ENCODE measurements around the gene NCKAP5. TPM values are rescaled to one million over a fixed set of nuclear protein-coding genes. Genes with fewer than 3 reads are reported as not detected.
"Not testable (repeated sequence)": the region's sequence is repeated elsewhere in the genome, so short reads cannot be mapped to it uniquely, and the experiment has no call there.

The NCKAP5 gene
- total and polyA plus RNA-seq, 10 donors, result 0.39 to 6.0 (median 3.3) TPM

DNA sequence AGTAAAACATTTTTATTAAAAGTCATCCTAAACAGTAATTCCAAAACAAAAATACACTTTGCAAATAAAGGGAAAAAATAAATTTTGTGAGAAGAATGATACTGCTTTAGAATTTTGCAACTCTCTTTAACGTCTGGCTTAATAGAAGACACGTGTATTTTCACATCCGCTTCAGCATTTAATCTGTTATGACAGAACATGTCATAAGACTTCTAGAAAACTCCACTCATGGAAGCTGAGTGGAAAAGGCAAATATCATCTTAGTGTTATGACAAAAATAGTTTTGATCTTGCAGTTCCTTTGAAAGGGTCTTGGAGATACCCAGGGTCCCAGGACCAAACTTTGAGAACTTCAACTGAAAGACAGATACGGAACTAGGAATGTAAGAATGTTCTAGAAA lies 350.1 kb downstream of the NCKAP5 start:
- intact Hi-C loops (cut with DNase I; ENCODE audit: low total_unique reads), result no loop called here
- Histone ChIP-seq H3K4me1 (no peaks in the 10 kb centered on the region), H3K9me3 (peaks cover 0 to 13% (median 6%) of the 10 kb centered on the region in 8 donors), H3K27ac (no peak overlapping the region), H3K36me3 (no peaks in the 10 kb centered on the region), H3K4me3 (no peak overlapping the region), H3K27me3 (replicated peaks in 1 of 7) (no peaks in the 10 kb centered on the region)
- no peak for DNase-seq
- WGBS, 5 donors, result 61 to 93% (median 76%) methylated on average over 4 of the region's 4 CpGs
- TF ChIP-seq POLR2A (IDR thresholded peaks at IDR 0.05) (no peak), POLR2AphosphoS5 (IDR thresholded peaks at IDR 0.05) (no peak)
- TF ChIP-seq, protein P1, sequence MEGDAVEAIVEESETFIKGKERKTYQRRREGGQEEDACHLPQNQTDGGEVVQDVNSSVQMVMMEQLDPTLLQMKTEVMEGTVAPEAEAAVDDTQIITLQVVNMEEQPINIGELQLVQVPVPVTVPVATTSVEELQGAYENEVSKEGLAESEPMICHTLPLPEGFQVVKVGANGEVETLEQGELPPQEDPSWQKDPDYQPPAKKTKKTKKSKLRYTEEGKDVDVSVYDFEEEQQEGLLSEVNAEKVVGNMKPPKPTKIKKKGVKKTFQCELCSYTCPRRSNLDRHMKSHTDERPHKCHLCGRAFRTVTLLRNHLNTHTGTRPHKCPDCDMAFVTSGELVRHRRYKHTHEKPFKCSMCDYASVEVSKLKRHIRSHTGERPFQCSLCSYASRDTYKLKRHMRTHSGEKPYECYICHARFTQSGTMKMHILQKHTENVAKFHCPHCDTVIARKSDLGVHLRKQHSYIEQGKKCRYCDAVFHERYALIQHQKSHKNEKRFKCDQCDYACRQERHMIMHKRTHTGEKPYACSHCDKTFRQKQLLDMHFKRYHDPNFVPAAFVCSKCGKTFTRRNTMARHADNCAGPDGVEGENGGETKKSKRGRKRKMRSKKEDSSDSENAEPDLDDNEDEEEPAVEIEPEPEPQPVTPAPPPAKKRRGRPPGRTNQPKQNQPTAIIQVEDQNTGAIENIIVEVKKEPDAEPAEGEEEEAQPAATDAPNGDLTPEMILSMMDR (IDR thresholded peaks at IDR 0.05 in 8 of 11, conservative IDR thresholded peaks at IDR 0.05 in 3 of 11), result no peak

DNA sequence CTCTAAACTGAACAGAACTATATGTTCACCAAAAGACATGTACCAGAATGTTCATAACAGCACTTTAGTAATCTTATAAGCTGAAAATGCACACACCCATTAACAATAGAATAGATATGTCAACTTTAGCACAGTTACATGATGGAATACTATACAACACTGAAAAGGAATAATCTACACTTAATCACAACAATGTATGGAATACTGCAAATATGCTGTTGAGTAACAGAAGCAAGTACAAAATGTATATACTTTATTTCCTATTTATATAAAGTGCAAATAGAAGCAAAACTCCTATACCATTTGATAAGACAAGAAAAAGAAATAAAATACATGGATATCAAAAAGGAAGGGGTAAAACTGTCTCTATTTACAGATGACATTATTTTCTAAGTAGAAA lies 352.8 kb downstream of the NCKAP5 start:
- TF ChIP-seq POLR2AphosphoS5 (IDR thresholded peaks at IDR 0.05) (no peak), POLR2A (IDR thresholded peaks at IDR 0.05) (no peak)
- TF ChIP-seq, protein P1 (IDR thresholded peaks at IDR 0.05 in 8 of 11, conservative IDR thresholded peaks at IDR 0.05 in 3 of 11), result no peak

DNA sequence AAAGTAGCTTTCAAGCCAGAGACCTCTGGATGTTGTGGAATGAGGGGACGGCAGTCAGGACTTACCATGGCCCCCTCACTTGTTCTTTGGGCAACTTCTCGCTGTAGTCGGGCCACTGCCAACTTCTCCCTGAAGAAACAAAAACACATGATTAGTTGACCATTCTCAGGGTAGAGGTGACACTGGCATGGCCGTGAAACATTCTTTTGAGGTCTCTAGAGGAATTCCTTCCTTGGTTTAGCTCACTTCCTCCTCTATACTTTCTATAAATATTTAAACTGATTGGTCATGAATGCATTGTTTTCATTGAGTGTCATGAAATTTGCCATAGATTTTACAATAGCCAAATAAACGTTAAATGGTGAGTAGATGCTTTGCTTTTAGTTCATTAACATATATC lies 354.6 kb downstream of the NCKAP5 start:
- Histone ChIP-seq H3K9me3 (peaks cover 0 to 13% (median 6%) of the 10 kb centered on the region in 8 donors), H3K4me3 (no peak overlapping the region), H3K36me3 (no peaks in the 10 kb centered on the region), H3K27ac (no peak overlapping the region), H3K4me1 (no peaks in the 10 kb centered on the region), H3K27me3 (replicated peaks in 1 of 7) (no peaks in the 10 kb centered on the region)
- TF ChIP-seq POLR2A (IDR thresholded peaks at IDR 0.05) (no peak), POLR2AphosphoS5 (IDR thresholded peaks at IDR 0.05) (no peak)
- TF ChIP-seq, protein P1 (IDR thresholded peaks at IDR 0.05 in 8 of 11, conservative IDR thresholded peaks at IDR 0.05 in 3 of 11), result no peak
- intact Hi-C loops (cut with DNase I; ENCODE audit: low total_unique reads), result no loop called here
- DNase-seq, result no peak
- WGBS, 5 donors, result 65 to 77% (median 72%) methylated on average over 5 of the region's 5 CpGs

More for the DNA sequence above, 352.8 kb downstream of the NCKAP5 start:
- Histone ChIP-seq H3K9me3 (peaks cover 0 to 13% (median 6%) of the 10 kb centered on the region in 8 donors), H3K4me3 (no peak overlapping the region), H3K27me3 (replicated peaks in 1 of 7) (no peaks in the 10 kb centered on the region), H3K36me3 (no peaks in the 10 kb centered on the region), H3K4me1 (no peaks in the 10 kb centered on the region), H3K27ac (no peak overlapping the region)
- intact Hi-C loops (cut with DNase I; ENCODE audit: low total_unique reads), result no loop called here
- no peak for DNase-seq

DNA sequence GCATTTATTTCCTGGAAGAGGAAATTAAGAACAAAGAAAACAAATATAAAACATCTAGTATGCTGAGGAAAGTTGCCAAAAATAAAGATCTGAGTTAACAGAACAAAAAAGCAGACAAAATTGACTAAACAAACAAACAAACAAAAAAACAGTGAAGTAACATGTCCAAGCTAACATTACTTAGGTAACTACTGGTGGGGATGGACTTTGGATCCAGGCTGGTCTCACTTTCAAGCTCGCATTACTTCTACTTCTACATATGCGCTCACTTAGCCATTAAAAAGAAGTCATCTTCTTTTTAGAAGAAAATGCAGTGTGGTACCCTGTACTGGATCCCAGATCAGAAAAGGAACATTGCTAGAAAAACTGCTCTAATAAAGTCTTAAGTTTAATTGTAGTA lies 358.9 kb downstream of the NCKAP5 start:
- no peaks in the 10 kb centered on the region for H3K4me1 ChIP-seq
- WGBS, 5 donors, result 90 to 100% (median 94%) methylated on average over 2 of the region's 2 CpGs
- no peaks in the 10 kb centered on the region for H3K27me3 ChIP-seq (replicated peaks in 1 of 7)
- no peak overlapping the region for H3K4me3 ChIP-seq
- peaks cover 0 to 24% (median 15%) of the 10 kb centered on the region in 8 donors for H3K9me3 ChIP-seq
- TF ChIP-seq POLR2A (IDR thresholded peaks at IDR 0.05) (no peak), POLR2AphosphoS5 (IDR thresholded peaks at IDR 0.05) (no peak)
- TF ChIP-seq, protein P1 (IDR thresholded peaks at IDR 0.05 in 8 of 11, conservative IDR thresholded peaks at IDR 0.05 in 3 of 11), result no peak
- H3K27ac ChIP-seq, result no peak overlapping the region
- intact Hi-C loops (cut with DNase I; ENCODE audit: low total_unique reads), result no loop called here
- no peaks in the 10 kb centered on the region for H3K36me3 ChIP-seq
- DNase-seq, result no peak

DNA sequence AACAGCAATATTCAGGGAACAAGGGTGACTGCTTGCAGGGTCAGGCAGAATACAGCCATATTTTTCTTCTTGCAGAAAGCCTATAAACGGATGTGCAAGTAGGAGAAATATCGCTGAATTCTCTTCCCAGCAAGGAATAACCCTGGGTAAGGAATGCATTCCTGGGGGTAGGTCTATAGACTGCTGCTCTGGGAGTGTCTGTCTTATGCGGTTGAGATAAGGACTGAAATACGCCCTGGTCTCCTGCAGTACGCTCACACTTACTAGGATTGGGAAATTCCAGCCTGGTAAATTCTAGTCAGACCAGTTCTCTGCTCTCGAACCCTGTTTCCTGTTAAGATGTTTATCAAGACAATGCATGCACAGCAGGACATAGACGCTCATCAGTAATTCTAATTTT lies 361.6 kb downstream of the NCKAP5 start:
- 73 to 92% (median 87%) methylated on average over 7 of the region's 7 CpGs for WGBS, 5 donors
- H3K4me1 ChIP-seq; DNase-seq; H3K27ac ChIP-seq; H3K4me3 ChIP-seq; intact Hi-C loops (cut with DNase I; ENCODE audit: low total_unique reads); H3K27me3 ChIP-seq (replicated peaks in 1 of 7); H3K36me3 ChIP-seq: not testable (repeated sequence)
- peaks cover 0 to 37% (median 22%) of the 10 kb centered on the region in 8 donors for H3K9me3 ChIP-seq

Measured in spleen (tissue), 11 donors.